GM12878 (cell line): ENCODE data around the gene STXBP4.

Experiments
- HDGF ChIP-seq: fragments of 450-650 bp; IDR thresholded peaks from 2 replicates; pipeline ENCODE4 v1.6.1; 2016; ENCODE audit warnings: antibody characterized with exemption
- PAX5 ChIP-seq: IDR thresholded peaks from 2 replicates; pipeline ENCODE4 v1.6.1; 2011; ENCODE audit warnings: low read depth, low read length, borderline replicate concordance
- RAD21 ChIP-seq: IDR thresholded peaks from 2 replicates; pipeline ENCODE4 v1.6.1; 2011; ENCODE audit warnings: mild to moderate bottlenecking, low read depth, low read length, moderate library complexity; ENCODE audit not compliant: insufficient read depth
- TF ChIP-seq, protein P1 (sequence below), 3 experiments: IDR thresholded peaks in 2 of 3; conservative IDR thresholded peaks in 1 of 3; 2 replicates each; pipeline ENCODE4 v1.5.1; 2011; ENCODE audit warnings: low read depth in 3 of 3, low read length in 3 of 3, mild to moderate bottlenecking in 3 of 3, control low read depth in 2 of 3, moderate library complexity in 2 of 3, inconsistent platforms in 1 of 3, mixed read lengths in 1 of 3; ENCODE audit not compliant: control insufficient read depth in 2 of 3, insufficient read depth in 1 of 3; ENCODE audit errors: extremely low read depth in 1 of 3
- TF ChIP-seq, protein P2 (sequence below): IDR thresholded peaks from 2 replicates; pipeline ENCODE4 v1.6.1; 2012; ENCODE audit warnings: mild to moderate bottlenecking, low read depth, low read length
- TF ChIP-seq, protein P3 (sequence below): IDR thresholded peaks from 2 replicates; pipeline ENCODE4 v1.6.1; 2012; ENCODE audit warnings: improper control_type of control experiment, low read depth, low read length; ENCODE audit not compliant: insufficient replicate concordance
- TF ChIP-seq, protein P4 (sequence below): fragments of 450-650 bp; IDR thresholded peaks from 2 replicates; pipeline ENCODE4 v1.6.1; 2017; ENCODE audit warnings: mild to moderate bottlenecking, moderate library complexity
- TF ChIP-seq, protein P5 (sequence below): IDR thresholded peaks from 2 replicates; pipeline ENCODE4 v1.6.1; 2012; ENCODE audit warnings: low read depth, low read length, improper control_type of control experiment

DNA sequence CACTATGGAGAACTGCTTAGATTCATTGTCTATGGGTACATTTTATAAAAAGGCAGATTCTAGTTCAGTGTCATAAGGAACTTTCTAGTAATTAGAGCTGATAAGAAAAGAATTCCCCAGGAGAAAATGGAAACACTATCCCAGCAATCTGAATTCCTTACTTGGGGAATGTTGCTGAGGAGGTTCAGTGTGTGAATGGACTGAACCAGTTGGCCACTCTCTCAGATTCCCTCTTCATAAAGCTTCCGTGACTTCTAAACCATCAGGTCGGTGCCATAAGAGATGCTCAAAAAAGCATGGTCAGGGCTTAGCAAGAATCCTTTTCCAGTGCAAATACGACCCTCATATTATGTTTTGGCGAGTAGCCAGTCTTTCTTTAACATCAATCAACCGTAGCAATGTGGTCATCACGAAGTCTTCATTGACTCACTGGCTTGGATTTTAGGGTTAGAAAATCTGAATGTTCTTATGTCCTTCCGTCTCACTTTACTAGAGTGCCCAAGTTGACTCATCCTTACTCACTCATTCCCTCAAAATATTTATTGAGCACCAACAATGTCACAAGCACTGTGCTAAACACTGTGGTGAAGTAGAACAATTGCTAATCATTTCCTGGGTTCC lies 193.5 kb downstream of the STXBP4 start:
- TF ChIP-seq, protein P1, sequence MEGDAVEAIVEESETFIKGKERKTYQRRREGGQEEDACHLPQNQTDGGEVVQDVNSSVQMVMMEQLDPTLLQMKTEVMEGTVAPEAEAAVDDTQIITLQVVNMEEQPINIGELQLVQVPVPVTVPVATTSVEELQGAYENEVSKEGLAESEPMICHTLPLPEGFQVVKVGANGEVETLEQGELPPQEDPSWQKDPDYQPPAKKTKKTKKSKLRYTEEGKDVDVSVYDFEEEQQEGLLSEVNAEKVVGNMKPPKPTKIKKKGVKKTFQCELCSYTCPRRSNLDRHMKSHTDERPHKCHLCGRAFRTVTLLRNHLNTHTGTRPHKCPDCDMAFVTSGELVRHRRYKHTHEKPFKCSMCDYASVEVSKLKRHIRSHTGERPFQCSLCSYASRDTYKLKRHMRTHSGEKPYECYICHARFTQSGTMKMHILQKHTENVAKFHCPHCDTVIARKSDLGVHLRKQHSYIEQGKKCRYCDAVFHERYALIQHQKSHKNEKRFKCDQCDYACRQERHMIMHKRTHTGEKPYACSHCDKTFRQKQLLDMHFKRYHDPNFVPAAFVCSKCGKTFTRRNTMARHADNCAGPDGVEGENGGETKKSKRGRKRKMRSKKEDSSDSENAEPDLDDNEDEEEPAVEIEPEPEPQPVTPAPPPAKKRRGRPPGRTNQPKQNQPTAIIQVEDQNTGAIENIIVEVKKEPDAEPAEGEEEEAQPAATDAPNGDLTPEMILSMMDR (IDR thresholded peaks at IDR 0.05 in 2 of 3, conservative IDR thresholded peaks at IDR 0.05 in 1 of 3; ENCODE audit: control insufficient read depth in 2 of 3, extremely low read depth in 1 of 3, insufficient read depth in 1 of 3, low read depth in 3 of 3, low read length in 3 of 3), result no peak
- TF ChIP-seq, protein P2, sequence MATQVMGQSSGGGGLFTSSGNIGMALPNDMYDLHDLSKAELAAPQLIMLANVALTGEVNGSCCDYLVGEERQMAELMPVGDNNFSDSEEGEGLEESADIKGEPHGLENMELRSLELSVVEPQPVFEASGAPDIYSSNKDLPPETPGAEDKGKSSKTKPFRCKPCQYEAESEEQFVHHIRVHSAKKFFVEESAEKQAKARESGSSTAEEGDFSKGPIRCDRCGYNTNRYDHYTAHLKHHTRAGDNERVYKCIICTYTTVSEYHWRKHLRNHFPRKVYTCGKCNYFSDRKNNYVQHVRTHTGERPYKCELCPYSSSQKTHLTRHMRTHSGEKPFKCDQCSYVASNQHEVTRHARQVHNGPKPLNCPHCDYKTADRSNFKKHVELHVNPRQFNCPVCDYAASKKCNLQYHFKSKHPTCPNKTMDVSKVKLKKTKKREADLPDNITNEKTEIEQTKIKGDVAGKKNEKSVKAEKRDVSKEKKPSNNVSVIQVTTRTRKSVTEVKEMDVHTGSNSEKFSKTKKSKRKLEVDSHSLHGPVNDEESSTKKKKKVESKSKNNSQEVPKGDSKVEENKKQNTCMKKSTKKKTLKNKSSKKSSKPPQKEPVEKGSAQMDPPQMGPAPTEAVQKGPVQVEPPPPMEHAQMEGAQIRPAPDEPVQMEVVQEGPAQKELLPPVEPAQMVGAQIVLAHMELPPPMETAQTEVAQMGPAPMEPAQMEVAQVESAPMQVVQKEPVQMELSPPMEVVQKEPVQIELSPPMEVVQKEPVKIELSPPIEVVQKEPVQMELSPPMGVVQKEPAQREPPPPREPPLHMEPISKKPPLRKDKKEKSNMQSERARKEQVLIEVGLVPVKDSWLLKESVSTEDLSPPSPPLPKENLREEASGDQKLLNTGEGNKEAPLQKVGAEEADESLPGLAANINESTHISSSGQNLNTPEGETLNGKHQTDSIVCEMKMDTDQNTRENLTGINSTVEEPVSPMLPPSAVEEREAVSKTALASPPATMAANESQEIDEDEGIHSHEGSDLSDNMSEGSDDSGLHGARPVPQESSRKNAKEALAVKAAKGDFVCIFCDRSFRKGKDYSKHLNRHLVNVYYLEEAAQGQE, result no peak
- TF ChIP-seq, protein P3, sequence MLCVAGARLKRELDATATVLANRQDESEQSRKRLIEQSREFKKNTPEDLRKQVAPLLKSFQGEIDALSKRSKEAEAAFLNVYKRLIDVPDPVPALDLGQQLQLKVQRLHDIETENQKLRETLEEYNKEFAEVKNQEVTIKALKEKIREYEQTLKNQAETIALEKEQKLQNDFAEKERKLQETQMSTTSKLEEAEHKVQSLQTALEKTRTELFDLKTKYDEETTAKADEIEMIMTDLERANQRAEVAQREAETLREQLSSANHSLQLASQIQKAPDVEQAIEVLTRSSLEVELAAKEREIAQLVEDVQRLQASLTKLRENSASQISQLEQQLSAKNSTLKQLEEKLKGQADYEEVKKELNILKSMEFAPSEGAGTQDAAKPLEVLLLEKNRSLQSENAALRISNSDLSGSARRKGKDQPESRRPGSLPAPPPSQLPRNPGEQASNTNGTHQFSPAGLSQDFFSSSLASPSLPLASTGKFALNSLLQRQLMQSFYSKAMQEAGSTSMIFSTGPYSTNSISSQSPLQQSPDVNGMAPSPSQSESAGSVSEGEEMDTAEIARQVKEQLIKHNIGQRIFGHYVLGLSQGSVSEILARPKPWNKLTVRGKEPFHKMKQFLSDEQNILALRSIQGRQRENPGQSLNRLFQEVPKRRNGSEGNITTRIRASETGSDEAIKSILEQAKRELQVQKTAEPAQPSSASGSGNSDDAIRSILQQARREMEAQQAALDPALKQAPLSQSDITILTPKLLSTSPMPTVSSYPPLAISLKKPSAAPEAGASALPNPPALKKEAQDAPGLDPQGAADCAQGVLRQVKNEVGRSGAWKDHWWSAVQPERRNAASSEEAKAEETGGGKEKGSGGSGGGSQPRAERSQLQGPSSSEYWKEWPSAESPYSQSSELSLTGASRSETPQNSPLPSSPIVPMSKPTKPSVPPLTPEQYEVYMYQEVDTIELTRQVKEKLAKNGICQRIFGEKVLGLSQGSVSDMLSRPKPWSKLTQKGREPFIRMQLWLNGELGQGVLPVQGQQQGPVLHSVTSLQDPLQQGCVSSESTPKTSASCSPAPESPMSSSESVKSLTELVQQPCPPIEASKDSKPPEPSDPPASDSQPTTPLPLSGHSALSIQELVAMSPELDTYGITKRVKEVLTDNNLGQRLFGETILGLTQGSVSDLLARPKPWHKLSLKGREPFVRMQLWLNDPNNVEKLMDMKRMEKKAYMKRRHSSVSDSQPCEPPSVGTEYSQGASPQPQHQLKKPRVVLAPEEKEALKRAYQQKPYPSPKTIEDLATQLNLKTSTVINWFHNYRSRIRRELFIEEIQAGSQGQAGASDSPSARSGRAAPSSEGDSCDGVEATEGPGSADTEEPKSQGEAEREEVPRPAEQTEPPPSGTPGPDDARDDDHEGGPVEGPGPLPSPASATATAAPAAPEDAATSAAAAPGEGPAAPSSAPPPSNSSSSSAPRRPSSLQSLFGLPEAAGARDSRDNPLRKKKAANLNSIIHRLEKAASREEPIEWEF, result no peak
- TF ChIP-seq HDGF (no peak), RAD21 (no peak), PAX5 (no peak)
- TF ChIP-seq, protein P4, sequence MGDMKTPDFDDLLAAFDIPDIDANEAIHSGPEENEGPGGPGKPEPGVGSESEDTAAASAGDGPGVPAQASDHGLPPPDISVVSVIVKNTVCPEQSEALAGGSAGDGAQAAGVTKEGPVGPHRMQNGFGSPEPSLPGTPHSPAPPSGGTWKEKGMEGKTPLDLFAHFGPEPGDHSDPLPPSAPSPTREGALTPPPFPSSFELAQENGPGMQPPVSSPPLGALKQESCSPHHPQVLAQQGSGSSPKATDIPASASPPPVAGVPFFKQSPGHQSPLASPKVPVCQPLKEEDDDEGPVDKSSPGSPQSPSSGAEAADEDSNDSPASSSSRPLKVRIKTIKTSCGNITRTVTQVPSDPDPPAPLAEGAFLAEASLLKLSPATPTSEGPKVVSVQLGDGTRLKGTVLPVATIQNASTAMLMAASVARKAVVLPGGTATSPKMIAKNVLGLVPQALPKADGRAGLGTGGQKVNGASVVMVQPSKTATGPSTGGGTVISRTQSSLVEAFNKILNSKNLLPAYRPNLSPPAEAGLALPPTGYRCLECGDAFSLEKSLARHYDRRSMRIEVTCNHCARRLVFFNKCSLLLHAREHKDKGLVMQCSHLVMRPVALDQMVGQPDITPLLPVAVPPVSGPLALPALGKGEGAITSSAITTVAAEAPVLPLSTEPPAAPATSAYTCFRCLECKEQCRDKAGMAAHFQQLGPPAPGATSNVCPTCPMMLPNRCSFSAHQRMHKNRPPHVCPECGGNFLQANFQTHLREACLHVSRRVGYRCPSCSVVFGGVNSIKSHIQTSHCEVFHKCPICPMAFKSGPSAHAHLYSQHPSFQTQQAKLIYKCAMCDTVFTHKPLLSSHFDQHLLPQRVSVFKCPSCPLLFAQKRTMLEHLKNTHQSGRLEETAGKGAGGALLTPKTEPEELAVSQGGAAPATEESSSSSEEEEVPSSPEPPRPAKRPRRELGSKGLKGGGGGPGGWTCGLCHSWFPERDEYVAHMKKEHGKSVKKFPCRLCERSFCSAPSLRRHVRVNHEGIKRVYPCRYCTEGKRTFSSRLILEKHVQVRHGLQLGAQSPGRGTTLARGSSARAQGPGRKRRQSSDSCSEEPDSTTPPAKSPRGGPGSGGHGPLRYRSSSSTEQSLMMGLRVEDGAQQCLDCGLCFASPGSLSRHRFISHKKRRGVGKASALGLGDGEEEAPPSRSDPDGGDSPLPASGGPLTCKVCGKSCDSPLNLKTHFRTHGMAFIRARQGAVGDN, result no peak
- TF ChIP-seq, protein P5, sequence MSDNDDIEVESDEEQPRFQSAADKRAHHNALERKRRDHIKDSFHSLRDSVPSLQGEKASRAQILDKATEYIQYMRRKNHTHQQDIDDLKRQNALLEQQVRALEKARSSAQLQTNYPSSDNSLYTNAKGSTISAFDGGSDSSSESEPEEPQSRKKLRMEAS, result no peak
